Measurements from ENCODE around the gene TSPEAR.

DNA sequence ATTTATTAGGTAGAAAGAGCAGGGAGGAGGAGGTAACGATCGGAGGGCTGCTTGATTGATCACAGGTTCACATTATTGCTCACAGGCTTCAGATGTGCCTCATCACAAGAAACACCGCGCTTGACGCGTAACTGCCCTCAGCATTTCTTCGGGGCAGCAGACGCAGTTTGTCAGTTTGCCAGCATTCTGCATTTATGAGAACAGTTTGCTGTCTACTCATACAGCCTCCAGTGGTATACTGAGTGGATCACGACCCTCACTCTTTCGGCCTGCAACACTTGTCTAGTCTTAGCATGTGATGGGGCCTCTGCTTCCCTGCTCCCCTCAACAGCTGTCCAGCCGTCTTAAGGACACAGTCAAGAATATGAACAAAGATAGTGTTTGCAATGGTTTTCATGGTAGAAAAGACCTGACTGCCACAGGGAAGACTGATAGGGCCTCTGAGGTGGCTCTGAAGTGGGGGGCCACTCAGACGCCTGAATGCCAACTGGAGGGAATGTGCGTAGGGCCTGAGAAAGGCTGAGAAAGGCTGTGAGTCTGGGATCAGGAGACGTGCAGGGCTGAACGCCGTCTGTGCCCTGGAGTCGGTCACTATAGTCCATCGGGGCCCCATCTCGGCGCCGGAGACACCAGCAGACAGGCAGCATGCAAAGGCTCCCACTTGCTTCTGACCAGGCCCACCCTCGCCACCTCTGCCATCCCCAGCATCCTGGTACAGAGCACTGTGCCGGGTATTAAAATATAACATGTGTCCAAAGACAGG, 45.2 kb upstream of the TSPEAR start:
- TF ChIP-seq CTCF (conservative IDR thresholded peaks at IDR 0.05 in 1 of 2, IDR thresholded peaks at IDR 0.05 in 1 of 2; ENCODE audit: low read depth in 1 of 2, low read length in 2 of 2) (no peak), EZH2 (IDR thresholded peaks at IDR 0.05; ENCODE audit: low read length, missing control alignments) (no peak)

Data from fibroblast of lung (primary cell).